NCI-H1092 (cell line): ENCODE measurements around the gene CWC27.

Source experiments
- DNase-seq: peaks from one replicate; lab custom pipeline; 2025; lab: John Stamatoyannopoulos, UW

CWC27 gene

GRCh38 chr5:64768358-64769312, at the start of gene CWC27, which contains the start of gene SREK1IP1:
CWC27 (plus strand) TSS chr5:64768930; CDS start chr5:64769147, 217 bp downstream.
SREK1IP1 (minus strand) TSS chr5:64768691; CDS start chr5:64768517, 174 bp downstream.
- DNase-seq: peak; percentile 76

- DNase-seq: no peak
Observed at GRCh38 chr5:64722588-64722987, 46.1 kb upstream of the CWC27 start.

GRCh38 chr5:64727150-64727549, 41.6 kb upstream of the CWC27 start:
- no peak for DNase-seq

GRCh38 chr5:64742411-64742810, 26.3 kb upstream of the CWC27 start:
- no peak for DNase-seq

- DNase-seq: no peak
Observed at GRCh38 chr5:64742821-64743220, 25.9 kb upstream of the CWC27 start.

GRCh38 chr5:64744914-64745313, 23.8 kb upstream of the CWC27 start:
- no peak for DNase-seq

GRCh38 chr5:64746446-64746845, 22.3 kb upstream of the CWC27 start:
- DNase-seq: no peak

GRCh38 chr5:64749385-64749784, 19.3 kb upstream of the CWC27 start:
- no peak for DNase-seq

- no peak for DNase-seq
Observed at GRCh38 chr5:64754066-64754465, 14.7 kb upstream of the CWC27 start.

GRCh38 chr5:64758901-64759300, 9.8 kb upstream of the CWC27 start:
- DNase-seq: no peak

GRCh38 chr5:64759960-64760660, 8.6 kb upstream of the CWC27 start:
- DNase-seq: no peak

- DNase-seq: no peak
Observed at GRCh38 chr5:64763948-64764503, 4.7 kb upstream of the CWC27 start.

GRCh38 chr5:64765804-64766504, 2.8 kb upstream of the CWC27 start:
- no peak for DNase-seq

- no peak for DNase-seq
Observed at GRCh38 chr5:64766941-64767340, 1.8 kb upstream of the CWC27 start.

- no peak for DNase-seq
Observed at GRCh38 chr5:64767959-64768357, 772 bp upstream of the CWC27 start.

- no peak for DNase-seq
Observed at GRCh38 chr5:64769855-64770254, 1.1 kb downstream of the CWC27 start.

GRCh38 chr5:64771736-64772135, 3.0 kb downstream of the CWC27 start:
- DNase-seq: no peak

GRCh38 chr5:64773533-64773932, 4.8 kb downstream of the CWC27 start:
- DNase-seq: no peak

- no peak for DNase-seq
Observed at GRCh38 chr5:64775291-64775690, 6.6 kb downstream of the CWC27 start.

- DNase-seq: peak; percentile 61
Observed at GRCh38 chr5:64784451-64785025, 15.8 kb downstream of the CWC27 start.

- no peak for DNase-seq
Observed at GRCh38 chr5:64786372-64786771, 17.6 kb downstream of the CWC27 start.

- DNase-seq: no peak
Observed at GRCh38 chr5:64788156-64788555, 19.4 kb downstream of the CWC27 start.
